OCI-LY7 (cell line): ENCODE data around the gene ARHGEF17.

ENCODE experiments used
- CTCF ChIP-seq: fragments of 200-600 bp; sonication (generic); conservative IDR thresholded peaks from 2 replicates; pipeline ENCODE4 v1.5.1; 2014; ENCODE audit warnings: mild to moderate bottlenecking, antibody characterized with exemption, low read length, moderate library complexity, mixed read lengths
- EZH2phosphoT487 ChIP-seq: fragments of 200-600 bp; sonication (generic); IDR thresholded peaks from 2 replicates; pipeline ENCODE4 v1.6.1; 2018; ENCODE audit warnings: low read depth, borderline replicate concordance, mild to moderate bottlenecking, mixed run types, antibody characterized with exemption, low read length, moderate library complexity, mixed read lengths

GRCh38 chr11:73291781-73292524 lies 16.1 kb upstream of the ARHGEF17 start:
- TF ChIP-seq CTCF (no peak), EZH2phosphoT487 (no peak)
